ENCODE measurements around the gene USP37. TPM values are rescaled to one million over a fixed set of nuclear protein-coding genes. Genes with fewer than 3 reads are reported as not detected.
A peak's percentile ranks its signal among the peaks of the same experiment; 100 is the strongest.

Gene USP37
- polyA plus RNA-seq, 3 donors = 2.7 to 4.9 (median 2.7) TPM

- Histone ChIP-seq H3K9me3 (replicated peaks in 1 of 2; ENCODE audit: control insufficient read depth in 1 of 2, insufficient read depth in 1 of 2, low read length in 2 of 2) (no peaks in the 10 kb centered on the region), H3K36me3 (replicated peaks in 1 of 2; ENCODE audit: control insufficient read depth in 1 of 2, insufficient read depth in 2 of 2, low read length in 2 of 2) (peaks cover 48 to 73% of the 10 kb centered on the region in 2 donors), H3K4me1 (ENCODE audit: control insufficient read depth in 1 of 2, insufficient read depth in 2 of 2, low read length in 2 of 2) (no peaks in the 10 kb centered on the region), H3K27me3 (ENCODE audit: control insufficient read depth in 2 of 2, insufficient read depth in 2 of 2, low read length in 2 of 2) (no peaks in the 10 kb centered on the region), H3K79me2 (ENCODE audit: insufficient read depth, low read length) (no peaks in the 10 kb centered on the region), H4K20me1 (ENCODE audit: insufficient read depth, low read length) (no peaks in the 10 kb centered on the region), H3K9ac (ENCODE audit: insufficient read depth, low read length, poor library complexity, severe bottlenecking) (no peak overlapping the region), H3K4me3 (replicated peaks in 1 of 3; ENCODE audit: low read depth in 2 of 3, low read length in 3 of 3) (no peak overlapping the region), H2AFZ (ENCODE audit: insufficient read depth, low read depth, low read length, poor library complexity, severe bottlenecking) (no peak overlapping the region), H3K27ac (ENCODE audit: low read depth in 1 of 2, low read length in 2 of 2) (no peak overlapping the region), H3K4me2 (replicated peaks; ENCODE audit: extremely low read depth, low read length, poor library complexity, severe bottlenecking) (no peak overlapping the region)
- peaks cover 50 to 62% of the 10 kb centered on the region in 2 donors for H3K36me3 Mint-ChIP-seq
- TF ChIP-seq CTCF (IDR thresholded peaks at IDR 0.05) = no peak
- H3K27ac Mint-ChIP-seq = peak overlapping the region in 1 of 7 donors; percentile 35
- WGBS (ENCODE audit: insufficient coverage) = no CpG with 5 or more reads among the region's 3 CpGs
- H3K4me3 Mint-ChIP-seq = no peak overlapping the region
- no peaks in the 10 kb centered on the region for H3K4me1 Mint-ChIP-seq
- no peak for DNase-seq
- H3K27me3 Mint-ChIP-seq (ENCODE audit: low read depth in 3 of 3) = peaks cover 0 to 4% (median 0%) of the 10 kb centered on the region in 3 donors
- no peaks in the 10 kb centered on the region for H3K9me3 Mint-ChIP-seq
- intact Hi-C loops (cut with micrococcal nuclease) = no loop called here
Measured at GRCh38 chr2:218456849-218457248, 111.3 kb downstream of the USP37 start.

- Histone ChIP-seq H3K36me3 (replicated peaks in 1 of 2; ENCODE audit: control insufficient read depth in 1 of 2, insufficient read depth in 2 of 2, low read length in 2 of 2) (peaks cover 51 to 72% of the 10 kb centered on the region in 2 donors), H4K20me1 (ENCODE audit: insufficient read depth, low read length) (no peaks in the 10 kb centered on the region), H3K27me3 (ENCODE audit: control insufficient read depth in 2 of 2, insufficient read depth in 2 of 2, low read length in 2 of 2) (no peaks in the 10 kb centered on the region), H3K4me3 (replicated peaks in 1 of 3; ENCODE audit: low read depth in 2 of 3, low read length in 3 of 3) (no peak overlapping the region), H3K9me3 (replicated peaks in 1 of 2; ENCODE audit: control insufficient read depth in 1 of 2, insufficient read depth in 1 of 2, low read length in 2 of 2) (no peaks in the 10 kb centered on the region), H3K4me2 (replicated peaks; ENCODE audit: extremely low read depth, low read length, poor library complexity, severe bottlenecking) (no peak overlapping the region), H3K9ac (ENCODE audit: insufficient read depth, low read length, poor library complexity, severe bottlenecking) (no peak overlapping the region), H3K79me2 (ENCODE audit: insufficient read depth, low read length) (no peaks in the 10 kb centered on the region), H2AFZ (ENCODE audit: insufficient read depth, low read depth, low read length, poor library complexity, severe bottlenecking) (no peak overlapping the region), H3K4me1 (ENCODE audit: control insufficient read depth in 1 of 2, insufficient read depth in 2 of 2, low read length in 2 of 2) (no peaks in the 10 kb centered on the region), H3K27ac (ENCODE audit: low read depth in 1 of 2, low read length in 2 of 2) (no peak overlapping the region)
- H3K9me3 Mint-ChIP-seq = no peaks in the 10 kb centered on the region
- no CpG with 5 or more reads among the region's 1 CpG for WGBS (ENCODE audit: insufficient coverage)
- intact Hi-C loops (cut with micrococcal nuclease) = no loop called here
- H3K27ac Mint-ChIP-seq = no peak overlapping the region
- H3K36me3 Mint-ChIP-seq = peaks cover 54 to 63% of the 10 kb centered on the region in 2 donors
- no peaks in the 10 kb centered on the region for H3K4me1 Mint-ChIP-seq
- H3K27me3 Mint-ChIP-seq (ENCODE audit: low read depth in 3 of 3) = no peaks in the 10 kb centered on the region
- TF ChIP-seq CTCF (IDR thresholded peaks at IDR 0.05) = no peak
- DNase-seq = no peak
- no peak overlapping the region for H3K4me3 Mint-ChIP-seq
Measured at GRCh38 chr2:218452079-218452478, 116.1 kb downstream of the USP37 start.
